ENCODE data around the gene MYO1D.
"Not testable (repeated sequence)": the region's sequence is repeated elsewhere in the genome, so short reads cannot be mapped to it uniquely, and the experiment has no call there.

MYO1D gene

GRCh38 chr17:32525122-32525521 lies 351.8 kb downstream of the MYO1D start:
- Histone ChIP-seq H3K27me3 (ENCODE audit: insufficient read depth, low read depth) (no peaks in the 10 kb centered on the region), H3K4me3 (IDR thresholded peaks at IDR 0.05; ENCODE audit: insufficient read depth, low read depth, low read length) (no peak overlapping the region), H3K4me2 (peak overlapping the region; percentile 34; the same call in 1 of the 2 replicates), H3K79me2 (ENCODE audit: insufficient read depth, low read depth) (no peaks in the 10 kb centered on the region), H3K36me3 (ENCODE audit: insufficient read depth) (no peaks in the 10 kb centered on the region), H2AFZ (ENCODE audit: low read depth) (no peak overlapping the region), H3K4me1 (ENCODE audit: low read depth, poor library complexity, severe bottlenecking) (peaks cover 28% of the 10 kb centered on the region), H4K20me1 (ENCODE audit: insufficient read depth) (no peaks in the 10 kb centered on the region), H3K9ac (no peak overlapping the region), H3K27ac (no peak overlapping the region)
- no peak for TF ChIP-seq CTCF (conservative IDR thresholded peaks at IDR 0.05; ENCODE audit: low read depth, low read length)

GRCh38 chr17:32524553-32524880 lies 352.4 kb downstream of the MYO1D start:
- H4K20me1 ChIP-seq (ENCODE audit: insufficient read depth); H3K27ac ChIP-seq; H3K36me3 ChIP-seq (ENCODE audit: insufficient read depth); H3K27me3 ChIP-seq (ENCODE audit: insufficient read depth, low read depth); H2AFZ ChIP-seq (ENCODE audit: low read depth); H3K4me3 ChIP-seq (IDR thresholded peaks at IDR 0.05; ENCODE audit: insufficient read depth, low read depth, low read length); H3K9ac ChIP-seq; H3K79me2 ChIP-seq (ENCODE audit: insufficient read depth, low read depth): not testable (repeated sequence)
- peak overlapping the region; percentile 66; the same call in 1 of the 2 replicates for H3K4me2 ChIP-seq
- peaks cover 28% of the 10 kb centered on the region for H3K4me1 ChIP-seq (ENCODE audit: low read depth, poor library complexity, severe bottlenecking)

GRCh38 chr17:32523827-32524552 lies 352.9 kb downstream of the MYO1D start:
- Histone ChIP-seq H3K4me3 (IDR thresholded peaks at IDR 0.05; ENCODE audit: insufficient read depth, low read depth, low read length) (no peak overlapping the region), H3K4me1 (ENCODE audit: low read depth, poor library complexity, severe bottlenecking) (peaks cover 28% of the 10 kb centered on the region), H3K4me2 (peak overlapping the region; percentile 66; the same call in 1 of the 2 replicates), H2AFZ (ENCODE audit: low read depth) (no peak overlapping the region), H4K20me1 (ENCODE audit: insufficient read depth) (no peaks in the 10 kb centered on the region), H3K36me3 (ENCODE audit: insufficient read depth) (no peaks in the 10 kb centered on the region), H3K27me3 (ENCODE audit: insufficient read depth, low read depth) (no peaks in the 10 kb centered on the region), H3K9ac (no peak overlapping the region), H3K27ac (no peak overlapping the region), H3K79me2 (ENCODE audit: insufficient read depth, low read depth) (no peaks in the 10 kb centered on the region)
- TF ChIP-seq CTCF (conservative IDR thresholded peaks at IDR 0.05; ENCODE audit: low read depth, low read length), result no peak

GRCh38 chr17:32523017-32523680 lies 353.8 kb downstream of the MYO1D start:
- Histone ChIP-seq H3K4me3 (IDR thresholded peaks at IDR 0.05; ENCODE audit: insufficient read depth, low read depth, low read length) (no peak overlapping the region), H3K4me2 (peak overlapping the region; percentile 66), H3K27ac (no peak overlapping the region), H3K36me3 (ENCODE audit: insufficient read depth) (no peaks in the 10 kb centered on the region), H3K27me3 (ENCODE audit: insufficient read depth, low read depth) (no peaks in the 10 kb centered on the region), H2AFZ (ENCODE audit: low read depth) (no peak overlapping the region), H3K79me2 (ENCODE audit: insufficient read depth, low read depth) (no peaks in the 10 kb centered on the region), H3K9ac (no peak overlapping the region), H4K20me1 (ENCODE audit: insufficient read depth) (no peaks in the 10 kb centered on the region), H3K4me1 (ENCODE audit: low read depth, poor library complexity, severe bottlenecking) (peaks cover 28% of the 10 kb centered on the region)
- no peak for TF ChIP-seq CTCF (conservative IDR thresholded peaks at IDR 0.05; ENCODE audit: low read depth, low read length)
